ENCODE results near the gene NDUFA11. TPM values are rescaled to one million over a fixed set of nuclear protein-coding genes. Genes with fewer than 3 reads are reported as not detected.
"Not testable (repeated sequence)": the region's sequence is repeated elsewhere in the genome, so short reads cannot be mapped to it uniquely, and the experiment has no call there.

NDUFA11 gene
- total RNA-seq, 2 donors from 2014 or later: 83.2 to 177 TPM

- H3K9me3 ChIP-seq: no peaks in the 10 kb centered on the region
- no peak overlapping the region for H3K27ac ChIP-seq
- H3K27me3 ChIP-seq (replicated peaks; ENCODE audit: insufficient read depth): peaks cover 8% of the 10 kb centered on the region
- no peaks in the 10 kb centered on the region for H3K36me3 ChIP-seq
- DNase-seq (ENCODE audit: low spot score) (no peak), ATAC-seq (ENCODE audit: insufficient number of reproducible peaks, low FRiP score, low read depth) (no peak)
- H3K4me1 ChIP-seq (ENCODE audit: control insufficient read depth in 1 of 2, low read depth in 2 of 2): peaks cover 8 to 14% of the 10 kb centered on the region in 2 donors
- no peak for TF ChIP-seq CTCF (IDR thresholded peaks at IDR 0.05)
- no peak overlapping the region for H3K4me3 ChIP-seq
Observed at GRCh38 chr19:5877427-5877826, 26.2 kb downstream of the NDUFA11 start.

- H3K4me3 ChIP-seq; H3K27ac ChIP-seq; H3K4me1 ChIP-seq (ENCODE audit: control insufficient read depth in 1 of 2, low read depth in 2 of 2); ATAC-seq (ENCODE audit: insufficient number of reproducible peaks, low FRiP score, low read depth); H3K27me3 ChIP-seq (replicated peaks; ENCODE audit: insufficient read depth); H3K36me3 ChIP-seq; DNase-seq (ENCODE audit: low spot score); H3K9me3 ChIP-seq: not testable (repeated sequence)
Observed at GRCh38 chr19:5874496-5874895, 29.1 kb downstream of the NDUFA11 start.

GRCh38 chr19:5873617-5874199 lies 29.9 kb downstream of the NDUFA11 start:
- no peak for TF ChIP-seq CTCF (IDR thresholded peaks at IDR 0.05)
- ATAC-seq (ENCODE audit: insufficient number of reproducible peaks, low FRiP score, low read depth): no peak
- H3K4me1 ChIP-seq (ENCODE audit: control insufficient read depth in 1 of 2, low read depth in 2 of 2): no peaks in the 10 kb centered on the region
- H3K27ac ChIP-seq: no peak overlapping the region
- H3K36me3 ChIP-seq: no peaks in the 10 kb centered on the region
- peaks cover 2% of the 10 kb centered on the region for H3K27me3 ChIP-seq (replicated peaks; ENCODE audit: insufficient read depth)
- H3K4me3 ChIP-seq: no peak overlapping the region
- H3K9me3 ChIP-seq: no peaks in the 10 kb centered on the region
- DNase-seq (ENCODE audit: low spot score): no peak

- no peaks in the 10 kb centered on the region for H3K9me3 ChIP-seq
- H3K36me3 ChIP-seq: no peaks in the 10 kb centered on the region
Observed at GRCh38 chr19:5870986-5871394, 32.6 kb downstream of the NDUFA11 start.

GRCh38 chr19:5867201-5868136 lies 36.1 kb downstream of the NDUFA11 start:
- DNase-seq (ENCODE audit: low spot score) (no peak), ATAC-seq (ENCODE audit: insufficient number of reproducible peaks, low FRiP score, low read depth) (no peak)
- Histone ChIP-seq H3K36me3 (no peaks in the 10 kb centered on the region), H3K27ac (no peak overlapping the region), H3K4me1 (ENCODE audit: control insufficient read depth in 1 of 2, low read depth in 2 of 2) (no peaks in the 10 kb centered on the region), H3K4me3 (no peak overlapping the region), H3K9me3 (no peaks in the 10 kb centered on the region), H3K27me3 (replicated peaks; ENCODE audit: insufficient read depth) (no peaks in the 10 kb centered on the region)
- TF ChIP-seq CTCF (IDR thresholded peaks at IDR 0.05): no peak

More at GRCh38 chr19:5870986-5871394, 32.6 kb downstream of the NDUFA11 start:
- Histone ChIP-seq H3K4me3 (no peak overlapping the region), H3K27ac (no peak overlapping the region), H3K4me1 (ENCODE audit: control insufficient read depth in 1 of 2, low read depth in 2 of 2) (no peaks in the 10 kb centered on the region), H3K27me3 (replicated peaks; ENCODE audit: insufficient read depth) (no peaks in the 10 kb centered on the region)
- DNase-seq (ENCODE audit: low spot score) (no peak), ATAC-seq (ENCODE audit: insufficient number of reproducible peaks, low FRiP score, low read depth) (no peak)
- no peak for TF ChIP-seq CTCF (IDR thresholded peaks at IDR 0.05)

Data from thoracic aorta (tissue), 2 donors.